Esophagus squamous epithelium (tissue), 5 donors: ENCODE measurements around the gene ROCK2. TPM values are rescaled to one million over a fixed set of nuclear protein-coding genes. Genes with fewer than 3 reads are reported as not detected.

Experiments used
- DNase-seq: peaks from one replicate; lab custom pipeline; 2025; lab: John Stamatoyannopoulos, UW
- H3K27ac ChIP-seq, 4 donors: fragments of 200-600 bp; sonication (generic); one replicate each; pipeline ENCODE4 v1.5.1; 2016 to 2019; ENCODE audit warnings: mild to moderate bottlenecking in 1 of 4
- H3K27me3 ChIP-seq, 4 donors: fragments of 200-600 bp; sonication (generic); 1 replicate in 3 of 4; 2 replicates in 1 of 4; pipeline versions ENCODE4 v1.5.1 to v1.6.0; 2017 to 2021; ENCODE audit warnings: antibody characterized with exemption in 1 of 4
- H3K36me3 ChIP-seq, 3 donors: fragments of 200-600 bp; sonication (generic); one replicate each; pipeline ENCODE4 v1.5.1; 2016 to 2019
- H3K4me1 ChIP-seq, 3 donors: fragments of 200-600 bp; sonication (generic); one replicate each; pipeline ENCODE4 v1.5.1; 2017 to 2019
- H3K4me3 ChIP-seq, 4 donors: fragments of 200-600 bp; sonication (generic); 1 replicate in 3 of 4; 2 replicates in 1 of 4; pipeline ENCODE4 v1.5.1; 2016 to 2019; ENCODE audit warnings: mild to moderate bottlenecking in 2 of 4, moderate library complexity in 1 of 4
- H3K9me3 ChIP-seq, 3 donors: fragments of 200-600 bp; sonication (generic); one replicate each; pipeline ENCODE4 v1.5.1; 2016 to 2019
- POLR2A ChIP-seq, 4 donors: fragments of 450-650 bp; IDR thresholded peaks; one replicate each; pipeline ENCODE4 v1.6.1; 2017; ENCODE audit warnings: antibody characterized with exemption in 4 of 4, mild to moderate bottlenecking in 4 of 4, moderate library complexity in 3 of 4
- WGBS, 2 donors: methylation state at CpG; one replicate each; pipeline ENCODE4 v1.1.5; 2018; 5-methylcytosine and 5-hydroxymethylcytosine counted together
- intact Hi-C: fragments of 100-400 bp; cut with DNase I; formaldehyde crosslinking; loops from one replicate; pipeline ENCODE4 v1.15.0; 2022
- total RNA-seq, 4 donors: library from RNA; depleted of rRNA; stranded (reverse); fragments of >200 nt; gene quantifications; one replicate each; pipeline ENCODE4 v1.1.0, GENCODE V29; 2016
- TF ChIP-seq, protein P1 (sequence below), 6 experiments: fragments of 450-650 bp in 4 of 6; fragments of 200-600 bp in 2 of 6; sonication (generic) in 2 of 6; IDR thresholded peaks; one replicate each; pipeline ENCODE4 v1.5.1; 2016 to 2019; ENCODE audit warnings: antibody characterized with exemption in 6 of 6, mild to moderate bottlenecking in 4 of 6, moderate library complexity in 4 of 6
- donor health status: DM: yes; HTN: yes; CAD: no.

The ROCK2 gene
- total RNA-seq, 4 donors from 2014 or later = 15.2 to 50.5 (median 21.4) TPM

DNA sequence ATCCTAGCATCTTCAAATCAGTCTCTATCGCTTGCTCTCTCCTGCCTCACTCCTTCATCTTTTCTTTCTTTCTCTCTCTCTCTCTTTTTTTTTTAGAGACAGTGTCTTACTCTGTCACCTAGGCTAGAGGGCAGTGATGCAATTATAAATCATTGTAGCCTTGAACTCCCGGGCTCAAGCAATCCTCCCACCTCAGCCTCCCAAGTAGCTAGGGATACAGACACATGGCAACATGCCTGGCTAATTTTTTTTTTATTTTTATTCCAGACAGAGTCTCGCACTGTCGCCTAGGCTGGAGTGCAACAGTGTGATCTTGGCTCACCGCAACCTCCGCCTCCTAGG, 199.7 kb downstream of the ROCK2 start:
- TF ChIP-seq, protein P1, sequence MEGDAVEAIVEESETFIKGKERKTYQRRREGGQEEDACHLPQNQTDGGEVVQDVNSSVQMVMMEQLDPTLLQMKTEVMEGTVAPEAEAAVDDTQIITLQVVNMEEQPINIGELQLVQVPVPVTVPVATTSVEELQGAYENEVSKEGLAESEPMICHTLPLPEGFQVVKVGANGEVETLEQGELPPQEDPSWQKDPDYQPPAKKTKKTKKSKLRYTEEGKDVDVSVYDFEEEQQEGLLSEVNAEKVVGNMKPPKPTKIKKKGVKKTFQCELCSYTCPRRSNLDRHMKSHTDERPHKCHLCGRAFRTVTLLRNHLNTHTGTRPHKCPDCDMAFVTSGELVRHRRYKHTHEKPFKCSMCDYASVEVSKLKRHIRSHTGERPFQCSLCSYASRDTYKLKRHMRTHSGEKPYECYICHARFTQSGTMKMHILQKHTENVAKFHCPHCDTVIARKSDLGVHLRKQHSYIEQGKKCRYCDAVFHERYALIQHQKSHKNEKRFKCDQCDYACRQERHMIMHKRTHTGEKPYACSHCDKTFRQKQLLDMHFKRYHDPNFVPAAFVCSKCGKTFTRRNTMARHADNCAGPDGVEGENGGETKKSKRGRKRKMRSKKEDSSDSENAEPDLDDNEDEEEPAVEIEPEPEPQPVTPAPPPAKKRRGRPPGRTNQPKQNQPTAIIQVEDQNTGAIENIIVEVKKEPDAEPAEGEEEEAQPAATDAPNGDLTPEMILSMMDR (IDR thresholded peaks at IDR 0.05) = no peak
- no peak for TF ChIP-seq POLR2A (IDR thresholded peaks at IDR 0.05)
- intact Hi-C loops = no loop called here
- 83 to 88% methylated on average over 6 of the region's 6 CpGs for WGBS, 2 donors

DNA sequence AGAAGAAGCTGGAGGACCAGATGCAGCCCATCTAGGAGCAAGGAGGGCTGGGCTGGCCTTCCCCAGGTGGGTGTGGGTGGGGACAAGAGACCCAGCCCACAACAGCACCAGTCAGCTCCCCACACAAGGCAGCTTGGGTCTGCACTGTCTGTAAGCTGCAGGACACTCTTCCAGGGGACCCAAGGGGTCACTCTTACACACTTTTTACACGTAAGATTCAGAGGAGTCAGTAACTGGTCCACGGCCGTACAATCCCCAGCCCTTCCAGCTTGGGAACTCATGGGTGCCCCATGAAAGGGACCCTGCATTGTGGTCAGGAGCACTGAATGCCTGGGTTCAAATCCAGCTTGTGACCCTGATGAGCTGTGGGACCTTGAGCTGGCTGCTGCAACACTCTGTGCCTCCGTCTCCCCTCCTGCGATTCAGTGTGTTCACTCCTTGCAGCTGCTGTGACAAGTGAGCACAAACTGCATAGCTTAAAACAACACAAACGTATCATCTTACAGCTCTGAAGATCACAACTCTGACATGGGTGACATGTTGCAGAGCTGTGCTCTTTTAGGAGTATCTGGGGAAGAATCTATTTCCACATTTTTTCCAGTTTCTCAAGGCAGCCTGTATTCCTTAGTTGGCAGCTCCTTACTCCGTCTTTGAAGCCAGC, 200.2 kb downstream of the ROCK2 start:
- intact Hi-C loops = no loop called here
- Histone ChIP-seq H3K36me3 (no peaks in the 10 kb centered on the region), H3K27ac (no peak overlapping the region), H3K4me1 (no peaks in the 10 kb centered on the region), H3K4me3 (no peak overlapping the region), H3K27me3 (peaks cover 0 to 31% (median 0%) of the 10 kb centered on the region in 4 donors), H3K9me3 (no peaks in the 10 kb centered on the region)
- whole genome bisulfite sequencing, 2 donors = 84 to 90% methylated on average over 7 of the region's 7 CpGs
- DNase-seq = no peak
- TF ChIP-seq, protein P1 (IDR thresholded peaks at IDR 0.05) = no peak
- TF ChIP-seq POLR2A (IDR thresholded peaks at IDR 0.05) = no peak

More for the DNA sequence above, 199.7 kb downstream of the ROCK2 start:
- H3K4me1 ChIP-seq = no peaks in the 10 kb centered on the region
- no peak overlapping the region for H3K27ac ChIP-seq
- H3K9me3 ChIP-seq = no peaks in the 10 kb centered on the region
- DNase-seq = no peak
- H3K36me3 ChIP-seq = no peaks in the 10 kb centered on the region
- H3K4me3 ChIP-seq = no peak overlapping the region
- peaks cover 0 to 31% (median 0%) of the 10 kb centered on the region in 4 donors for H3K27me3 ChIP-seq

DNA sequence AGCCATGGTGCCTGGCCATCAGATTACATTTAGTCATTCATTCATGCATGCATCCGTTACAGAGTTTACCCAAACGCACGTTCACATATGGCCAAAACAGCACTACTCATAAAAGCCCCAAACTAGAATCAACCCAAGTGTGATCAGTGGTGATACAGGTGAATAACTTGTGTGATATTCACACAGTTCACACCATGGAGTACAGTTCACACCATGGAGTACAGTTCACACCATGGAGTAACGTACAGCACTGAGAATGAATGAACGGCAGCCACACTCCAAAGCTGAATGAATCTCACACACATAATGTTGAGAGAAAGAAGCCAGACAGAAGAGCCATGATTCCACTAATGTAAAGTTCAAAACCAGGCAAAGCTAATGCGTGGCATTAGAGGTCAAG, 201.4 kb downstream of the ROCK2 start:
- H3K27me3 ChIP-seq = peaks cover 0 to 31% (median 0%) of the 10 kb centered on the region in 4 donors
- DNase-seq = no peak
- 75 to 96% methylated on average over 6 of the region's 6 CpGs for WGBS, 2 donors
- no peak for TF ChIP-seq POLR2A (IDR thresholded peaks at IDR 0.05)
- TF ChIP-seq, protein P1 (IDR thresholded peaks at IDR 0.05) = no peak
- no peak overlapping the region for H3K4me3 ChIP-seq
- intact Hi-C loops = no loop called here
- H3K36me3 ChIP-seq = no peaks in the 10 kb centered on the region
- no peaks in the 10 kb centered on the region for H3K9me3 ChIP-seq
- H3K4me1 ChIP-seq = no peaks in the 10 kb centered on the region
- H3K27ac ChIP-seq = no peak overlapping the region

DNA sequence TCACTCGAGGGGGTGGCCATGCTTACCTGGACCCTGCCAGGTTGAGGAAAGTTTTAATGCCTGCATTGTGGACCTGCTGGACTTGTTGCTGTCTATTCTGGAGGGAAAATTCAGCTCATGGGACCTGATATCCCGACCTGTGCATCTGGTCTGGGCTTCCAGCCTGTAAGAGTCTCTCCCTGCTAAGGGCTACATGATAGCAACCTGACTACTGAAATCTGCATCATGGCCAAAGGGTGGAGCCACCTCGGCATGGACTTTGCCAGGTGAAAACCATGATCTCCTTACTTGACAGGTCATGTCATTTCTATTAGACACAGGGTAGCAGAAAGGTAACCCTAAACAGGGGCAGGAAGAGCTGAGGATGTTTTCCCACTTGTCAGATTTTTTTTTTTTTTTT, 202.1 kb downstream of the ROCK2 start:
- intact Hi-C loops = no loop called here
- 49 to 50% methylated on average over 3 of the region's 3 CpGs for WGBS, 2 donors
- Histone ChIP-seq H3K4me3 (no peak overlapping the region), H3K27ac (no peak overlapping the region), H3K4me1 (no peaks in the 10 kb centered on the region), H3K36me3 (no peaks in the 10 kb centered on the region), H3K27me3 (peaks cover 0 to 31% (median 0%) of the 10 kb centered on the region in 4 donors), H3K9me3 (no peaks in the 10 kb centered on the region)
- no peak for TF ChIP-seq POLR2A (IDR thresholded peaks at IDR 0.05)
- TF ChIP-seq, protein P1 (IDR thresholded peaks at IDR 0.05) = no peak
- no peak for DNase-seq

DNA sequence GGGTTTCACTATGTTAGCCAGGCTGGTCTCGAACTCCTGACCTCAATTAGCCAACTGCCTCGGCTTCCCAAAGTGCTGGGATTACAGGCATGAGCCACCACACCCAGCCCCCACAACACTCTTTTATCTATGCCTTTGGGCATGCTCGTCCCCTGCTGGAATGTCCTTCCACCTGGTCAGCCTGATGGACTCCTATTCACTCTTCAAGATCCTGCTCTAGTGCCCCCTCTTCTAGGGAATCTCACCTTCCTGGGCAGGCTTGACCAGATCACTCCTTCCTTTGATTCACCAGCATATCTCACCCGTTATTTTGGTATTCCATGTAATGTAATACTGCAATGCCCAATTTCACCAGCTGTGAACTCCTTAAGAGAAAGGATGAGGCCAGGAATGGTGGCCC, 203.1 kb downstream of the ROCK2 start:
- peaks cover 0 to 38% (median 0%) of the 10 kb centered on the region in 4 donors for H3K27me3 ChIP-seq
- TF ChIP-seq, protein P1 (IDR thresholded peaks at IDR 0.05) = no peak
- no peak for TF ChIP-seq POLR2A (IDR thresholded peaks at IDR 0.05)
- no peak overlapping the region for H3K4me3 ChIP-seq
- no peaks in the 10 kb centered on the region for H3K9me3 ChIP-seq
- H3K4me1 ChIP-seq = no peaks in the 10 kb centered on the region
- intact Hi-C loops = no loop called here
- H3K27ac ChIP-seq = no peak overlapping the region
- H3K36me3 ChIP-seq = no peaks in the 10 kb centered on the region
- WGBS, 2 donors = 76 to 79% methylated on average over 4 of the region's 4 CpGs
- DNase-seq = no peak
